Kidney (tissue), 14 donors: ENCODE data around the gene SHISA6. TPM values are rescaled to one million over a fixed set of nuclear protein-coding genes. Genes with fewer than 3 reads are reported as not detected.

Experiments used
- DNase-seq, 5 donors: peaks; one replicate each; pipeline ENCODE4 v3.0.0-alpha.2; 2013 to 2020
- FAIRE-seq: peaks from 2 replicates; lab custom pipeline; 2012; peaks lifted over from hg19 to GRCh38; lab: Jason Lieb, UNC
- H3K27ac ChIP-seq, 2 donors: one replicate each; pipeline ENCODE4 v1.7.0; 2013; ENCODE audit warnings: low read depth in 2 of 2, low read length in 2 of 2, inconsistent platforms in 1 of 2
- H3K27me3 ChIP-seq: one replicate; pipeline ENCODE4 v1.7.1; 2013; ENCODE audit warnings: low read length, inconsistent platforms; ENCODE audit not compliant: control insufficient read depth, insufficient read depth
- H3K36me3 ChIP-seq, 3 donors: one replicate each; pipeline versions ENCODE4 v1.7.0 to v1.7.1; 2013; ENCODE audit warnings: low read length in 3 of 3, control low read depth in 1 of 3, inconsistent platforms in 1 of 3; ENCODE audit not compliant: insufficient read depth in 3 of 3, control insufficient read depth in 2 of 3
- H3K4me1 ChIP-seq, 3 donors: one replicate each; pipeline versions ENCODE4 v1.7.0 to v1.7.1; 2013; ENCODE audit warnings: low read length in 3 of 3, inconsistent platforms in 1 of 3, low read depth in 1 of 3; ENCODE audit not compliant: control insufficient read depth in 2 of 3, insufficient read depth in 2 of 3
- H3K4me3 ChIP-seq, 3 donors: one replicate each; pipeline versions ENCODE4 v1.7.0 to v1.8.1; 2013; ENCODE audit warnings: low read length in 3 of 3, control low read depth in 1 of 3, inconsistent platforms in 1 of 3
- H3K9ac ChIP-seq, 3 donors: one replicate each; pipeline versions ENCODE4 v1.7.0 to v1.7.1; 2013; ENCODE audit warnings: low read length in 3 of 3, control low read depth in 1 of 3, inconsistent platforms in 1 of 3
- H3K9me3 ChIP-seq, 3 donors: one replicate each; pipeline versions ENCODE4 v1.7.0 to v1.7.1; 2013; ENCODE audit warnings: low read length in 3 of 3, control low read depth in 1 of 3, inconsistent platforms in 1 of 3; ENCODE audit not compliant: control insufficient read depth in 2 of 3, insufficient read depth in 1 of 3
- intact Hi-C: fragments of 100-400 bp; cut with DNase I; formaldehyde crosslinking; loops from one replicate; pipeline ENCODE4 v1.11.1; 2022
- polyA plus RNA-seq: library from polyadenylated mRNA; stranded (reverse); fragments of 350-450 nt; fragmentation: Illumina TruSeq; extraction: RNeasy Lipid Tissue Mini Kit (QIAGEN cat#74804); gene quantifications from one replicate; pipeline ENCODE4 v1.2.3, GENCODE V29; 2014; ENCODE audit warnings: low read depth, low replicate concordance; ENCODE audit not compliant: insufficient read depth
- total RNA-seq: library from RNA; stranded (reverse); fragmentation: NEBNext Ultra II Directional; extraction: Animal tissue kit (Norgen Biotek cat#: 25700); gene quantifications from one replicate; pipeline ENCODE4 v1.2.1, GENCODE V29; 2021
- TF ChIP-seq, protein P1 (sequence below): IDR thresholded peaks from 3 replicates; pipeline ENCODE4 v1.5.1; 2012; ENCODE audit warnings: mild to moderate bottlenecking, moderate library complexity, borderline replicate concordance; ENCODE audit not compliant: insufficient read depth; ENCODE audit errors: extremely low read depth
- donor health status: control.
- donor health status: control.
- donor health status: control.
- donor health status: control.
- donor health status: control.
- donor health status: DM: yes; HTN: yes; CAD: no.
- donor health status: Normal renal cell carcinoma (clear cell type).

SHISA6 gene
- total and polyA plus RNA-seq, 2 donors from 2014 or later = 0.84 to 1.0 TPM

DNA sequence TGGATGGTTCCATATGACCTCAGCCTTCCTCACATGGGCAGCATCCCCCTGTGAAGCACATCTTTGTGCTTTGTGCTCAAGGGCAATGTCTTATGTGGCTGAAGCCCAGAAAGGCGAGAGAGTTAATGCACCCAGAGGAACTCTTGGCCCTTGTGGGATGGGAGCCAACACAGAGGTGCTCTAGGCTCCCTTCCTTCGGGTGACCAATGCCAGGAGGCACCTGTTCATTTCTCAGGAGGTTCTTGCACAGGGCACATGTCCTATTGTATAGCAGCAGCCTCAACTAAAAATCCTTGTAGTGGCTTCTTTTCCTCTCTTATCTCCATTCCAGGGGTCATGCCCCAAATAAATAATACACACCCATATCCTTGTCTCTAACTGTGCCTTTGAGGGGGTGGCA is 273.6 kb downstream of the SHISA6 start:
- Histone ChIP-seq H3K4me3 (no peak overlapping the region), H3K27ac (no peak overlapping the region), H3K4me1 (no peaks in the 10 kb centered on the region), H3K9me3 (no peaks in the 10 kb centered on the region), H3K9ac (no peak overlapping the region), H3K36me3 (no peaks in the 10 kb centered on the region), H3K27me3 (no peaks in the 10 kb centered on the region)
- FAIRE-seq (no peak), DNase-seq (no peak)
- intact Hi-C loops = no loop called here
- TF ChIP-seq, protein P1, sequence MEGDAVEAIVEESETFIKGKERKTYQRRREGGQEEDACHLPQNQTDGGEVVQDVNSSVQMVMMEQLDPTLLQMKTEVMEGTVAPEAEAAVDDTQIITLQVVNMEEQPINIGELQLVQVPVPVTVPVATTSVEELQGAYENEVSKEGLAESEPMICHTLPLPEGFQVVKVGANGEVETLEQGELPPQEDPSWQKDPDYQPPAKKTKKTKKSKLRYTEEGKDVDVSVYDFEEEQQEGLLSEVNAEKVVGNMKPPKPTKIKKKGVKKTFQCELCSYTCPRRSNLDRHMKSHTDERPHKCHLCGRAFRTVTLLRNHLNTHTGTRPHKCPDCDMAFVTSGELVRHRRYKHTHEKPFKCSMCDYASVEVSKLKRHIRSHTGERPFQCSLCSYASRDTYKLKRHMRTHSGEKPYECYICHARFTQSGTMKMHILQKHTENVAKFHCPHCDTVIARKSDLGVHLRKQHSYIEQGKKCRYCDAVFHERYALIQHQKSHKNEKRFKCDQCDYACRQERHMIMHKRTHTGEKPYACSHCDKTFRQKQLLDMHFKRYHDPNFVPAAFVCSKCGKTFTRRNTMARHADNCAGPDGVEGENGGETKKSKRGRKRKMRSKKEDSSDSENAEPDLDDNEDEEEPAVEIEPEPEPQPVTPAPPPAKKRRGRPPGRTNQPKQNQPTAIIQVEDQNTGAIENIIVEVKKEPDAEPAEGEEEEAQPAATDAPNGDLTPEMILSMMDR = no peak

DNA sequence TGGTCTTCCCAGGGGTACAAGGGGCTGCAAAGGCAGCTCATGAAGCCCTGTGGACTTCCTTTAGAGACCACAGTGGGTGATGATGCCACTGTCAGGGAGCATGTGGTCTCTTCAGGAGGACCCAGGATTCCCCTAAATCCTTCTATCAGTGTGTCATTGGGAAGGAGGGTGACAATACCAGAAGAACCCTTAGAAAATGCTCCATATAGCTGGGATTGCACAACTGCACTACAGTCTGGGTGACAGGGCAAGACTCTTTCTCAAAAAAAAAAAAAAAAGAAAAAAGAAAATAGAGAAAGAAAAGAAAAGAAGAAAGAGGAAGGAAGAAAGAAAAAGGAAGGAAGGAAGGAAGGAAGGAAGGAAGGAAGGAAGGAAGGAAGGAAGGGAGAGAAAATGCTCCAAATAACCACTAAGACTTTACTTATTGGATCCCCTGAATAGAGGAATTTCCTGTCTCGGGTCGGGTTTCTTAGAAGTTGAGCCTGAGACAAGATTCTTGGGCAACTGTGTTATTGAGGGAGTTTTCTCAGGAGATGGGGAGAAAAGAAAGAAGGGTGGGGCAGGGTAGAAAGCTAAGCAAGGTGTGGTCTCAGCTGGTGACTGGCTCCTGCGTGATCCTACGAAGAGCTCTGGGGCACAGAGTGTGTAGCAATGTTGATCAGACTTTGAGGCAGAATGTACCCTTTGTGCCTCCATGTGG is 274.1 kb downstream of the SHISA6 start:
- no peak overlapping the region for H3K4me3 ChIP-seq
- H3K36me3 ChIP-seq = no peaks in the 10 kb centered on the region
- DNase-seq (no peak), FAIRE-seq (no peak)
- no peaks in the 10 kb centered on the region for H3K4me1 ChIP-seq
- H3K27ac ChIP-seq = no peak overlapping the region
- H3K9me3 ChIP-seq = no peaks in the 10 kb centered on the region
- no peak overlapping the region for H3K9ac ChIP-seq
- no peaks in the 10 kb centered on the region for H3K27me3 ChIP-seq
- intact Hi-C loops = no loop called here
- TF ChIP-seq, protein P1 = no peak

DNA sequence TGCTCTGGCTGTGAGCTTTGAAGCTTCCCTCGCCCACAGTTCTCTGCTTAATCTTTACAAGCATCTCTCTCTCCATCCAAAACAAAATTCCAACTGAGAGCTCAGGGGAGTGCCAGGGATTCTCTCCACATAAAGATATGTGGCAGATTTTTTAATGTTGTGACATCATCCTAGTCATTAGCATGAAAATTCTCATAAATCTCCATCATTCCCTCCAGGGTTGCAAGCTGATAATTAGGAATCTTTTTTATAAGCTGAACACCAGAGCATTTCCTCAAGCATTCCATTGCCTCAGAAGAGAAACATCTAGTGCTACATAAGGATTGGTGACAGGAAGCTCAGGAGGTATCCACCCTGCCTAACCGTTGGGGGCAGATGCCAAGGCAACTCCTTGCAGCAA is 274.9 kb downstream of the SHISA6 start:
- Histone ChIP-seq H3K9me3 (no peaks in the 10 kb centered on the region), H3K36me3 (no peaks in the 10 kb centered on the region), H3K27ac (no peak overlapping the region), H3K27me3 (no peaks in the 10 kb centered on the region), H3K9ac (no peak overlapping the region), H3K4me3 (no peak overlapping the region), H3K4me1 (no peaks in the 10 kb centered on the region)
- DNase-seq = no peak
- TF ChIP-seq, protein P1 = no peak
- intact Hi-C loops = no loop called here
- FAIRE-seq = no peak
